ENCODE data around the gene TBC1D24. TPM values are rescaled to one million over a fixed set of nuclear protein-coding genes. Genes with fewer than 3 reads are reported as not detected.

Gene TBC1D24
- total RNA-seq, 1 donor from 2014 or later, result 25.0 TPM

GRCh38 chr16:2511128-2511800 is 36.3 kb downstream of the TBC1D24 start:
- no peak for DNase-seq (ENCODE audit: low spot score in 2 of 2, unreplicated experiment in 2 of 2)
- TF ChIP-seq CTCF (IDR thresholded peaks at IDR 0.05; ENCODE audit: unreplicated experiment), result no peak
- Mint-ChIP-seq H3K9me3 (no peaks in the 10 kb centered on the region), H3K4me3 (no peak overlapping the region), H3K4me1 (peaks cover 34% of the 10 kb centered on the region), H3K27ac (peak overlapping the region; percentile 14), H3K36me3 (no peaks in the 10 kb centered on the region), H3K27me3 (ENCODE audit: low read depth) (peaks cover 3% of the 10 kb centered on the region)

- no peak for DNase-seq (ENCODE audit: low spot score in 2 of 2, unreplicated experiment in 2 of 2)
- Mint-ChIP-seq H3K4me3 (peak overlapping the region; percentile 69), H3K27ac (peak overlapping the region; percentile 91), H3K4me1 (peaks cover 43% of the 10 kb centered on the region), H3K27me3 (ENCODE audit: low read depth) (peaks cover 3% of the 10 kb centered on the region), H3K9me3 (no peaks in the 10 kb centered on the region), H3K36me3 (no peaks in the 10 kb centered on the region)
- TF ChIP-seq CTCF (IDR thresholded peaks at IDR 0.05; ENCODE audit: unreplicated experiment), result no peak
Measured at GRCh38 chr16:2511996-2512734, 37.2 kb downstream of the TBC1D24 start.

- DNase-seq (ENCODE audit: low spot score in 2 of 2, unreplicated experiment in 2 of 2), result no peak
- Mint-ChIP-seq H3K27me3 (ENCODE audit: low read depth) (peaks cover 3% of the 10 kb centered on the region), H3K4me1 (peaks cover 47% of the 10 kb centered on the region), H3K27ac (peak overlapping the region; percentile 91), H3K9me3 (no peaks in the 10 kb centered on the region), H3K36me3 (no peaks in the 10 kb centered on the region), H3K4me3 (peak overlapping the region; percentile 69)
- TF ChIP-seq CTCF (IDR thresholded peaks at IDR 0.05; ENCODE audit: unreplicated experiment), result no peak
Measured at GRCh38 chr16:2512735-2513404, 37.9 kb downstream of the TBC1D24 start.

GRCh38 chr16:2513405-2514332 is 38.7 kb downstream of the TBC1D24 start, which contains the start of gene ATP6V0C:
ATP6V0C (plus strand) TSS chr16:2513952; CDS start chr16:2514104, 152 bp downstream.
- Mint-ChIP-seq H3K4me3 (peak within 1 kb of the TSS; percentile 90), H3K27me3 (ENCODE audit: low read depth) (peaks cover 3% of the 10 kb centered on the region), H3K36me3 (no peaks in the 10 kb centered on the region), H3K4me1 (peaks cover 47% of the 10 kb centered on the region), H3K27ac (peak within 1 kb of the TSS; percentile 96), H3K9me3 (no peaks in the 10 kb centered on the region)
- no peak for TF ChIP-seq CTCF (IDR thresholded peaks at IDR 0.05; ENCODE audit: unreplicated experiment)
- peak; percentile 92 to 93 for DNase-seq (ENCODE audit: low spot score in 2 of 2, unreplicated experiment in 2 of 2)

Measured in mesothelial cell of epicardium (in vitro differentiated cells).